ENCODE results near the gene DCLK3.

The DCLK3 gene

DNA sequence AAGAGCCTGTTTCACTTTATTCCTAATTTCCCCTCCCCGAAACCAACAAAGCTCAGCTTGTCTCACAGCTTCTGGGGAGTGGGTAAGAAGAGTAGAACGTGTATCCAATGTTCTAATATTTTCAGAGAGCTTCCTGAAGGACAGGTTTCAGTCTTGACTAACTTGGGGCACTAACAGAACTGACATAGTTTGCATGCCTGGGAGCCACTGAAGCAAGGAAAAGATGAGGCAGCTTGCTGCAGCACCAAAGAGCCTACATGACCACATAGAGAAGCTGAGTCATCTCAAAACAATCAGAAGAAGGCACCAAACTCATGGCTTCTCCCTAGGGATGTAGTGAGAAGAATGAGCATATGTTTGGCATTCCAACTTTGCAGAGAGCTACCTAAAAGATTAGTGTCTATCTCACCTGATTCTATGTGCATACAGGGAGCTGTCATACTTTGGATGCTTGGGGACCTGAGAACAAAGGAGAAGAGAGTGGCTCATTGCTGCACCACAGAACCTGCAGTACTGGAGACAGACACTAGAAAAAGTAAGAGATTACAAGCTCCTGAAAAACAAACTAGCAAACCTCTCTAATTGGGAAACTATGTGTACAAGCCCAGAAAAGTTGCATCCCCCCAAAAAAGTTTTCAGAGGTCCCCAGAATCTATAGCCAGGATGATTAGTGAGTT, 86.9 kb downstream of the DCLK3 start:
- no peak for DNase-seq (ENCODE audit: low read depth in 4 of 4, low spot score in 1 of 4)

DNA sequence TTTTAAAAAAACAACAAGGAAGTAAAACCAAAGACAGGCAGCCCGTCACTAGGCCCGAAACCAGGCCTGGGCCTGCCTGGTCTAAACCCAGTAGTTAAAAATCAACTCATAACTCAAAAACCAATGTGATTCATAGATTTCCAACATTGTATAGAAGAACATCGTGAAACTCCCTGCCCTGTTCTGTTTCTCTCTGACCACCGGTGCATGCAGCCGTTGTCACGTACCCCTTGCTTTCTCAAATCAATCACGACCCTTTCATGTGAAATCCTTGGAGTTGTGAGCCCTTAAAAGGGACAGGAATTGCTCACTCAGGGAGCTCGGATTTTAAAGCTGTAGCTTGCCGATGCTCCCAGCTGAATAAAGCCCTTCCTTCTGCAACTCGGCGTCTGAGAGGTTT, 89.5 kb downstream of the DCLK3 start:
- no peak for DNase-seq (ENCODE audit: low read depth in 4 of 4, low spot score in 1 of 4)

DNA sequence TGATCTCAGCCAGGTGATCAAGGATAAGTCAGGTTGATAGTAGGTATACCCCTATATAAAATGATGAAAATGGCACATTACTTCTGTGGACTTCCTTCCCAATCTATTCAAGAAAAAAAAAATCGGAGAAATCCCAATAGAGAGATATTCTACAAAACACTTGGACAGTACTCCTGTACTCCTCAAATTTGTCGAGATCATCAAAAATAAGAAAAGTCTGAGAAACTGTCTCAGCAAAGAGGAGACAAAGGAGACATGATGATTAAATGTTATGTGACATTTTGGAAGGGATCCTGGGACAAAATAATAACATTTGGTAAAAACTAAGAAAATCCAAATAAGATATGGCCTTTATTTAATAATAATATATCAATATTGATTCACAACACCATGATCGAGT, 94.6 kb downstream of the DCLK3 start:
- no peak for DNase-seq (ENCODE audit: low read depth in 4 of 4, low spot score in 1 of 4)

DNA sequence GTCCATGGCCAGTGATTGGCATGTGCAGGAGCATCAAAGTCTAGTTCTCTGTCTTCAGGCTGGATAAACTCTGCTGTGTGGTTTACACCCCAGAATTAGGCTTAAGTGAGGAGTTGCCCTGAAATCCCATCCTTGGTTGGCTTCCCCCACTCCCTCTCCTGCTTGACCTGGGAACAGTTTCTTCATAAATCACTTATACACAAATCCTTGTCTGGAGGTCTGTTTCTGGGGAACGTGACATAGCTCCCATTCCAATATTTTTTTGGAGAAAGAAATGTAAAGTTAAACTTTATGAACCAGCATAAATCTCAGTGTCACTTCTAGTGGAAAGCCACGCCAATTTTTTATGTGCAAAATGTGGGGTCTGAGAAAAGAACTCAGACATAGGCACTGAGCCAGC, 98.2 kb downstream of the DCLK3 start:
- DNase-seq (ENCODE audit: low read depth in 4 of 4, low spot score in 1 of 4) = no peak

DNA sequence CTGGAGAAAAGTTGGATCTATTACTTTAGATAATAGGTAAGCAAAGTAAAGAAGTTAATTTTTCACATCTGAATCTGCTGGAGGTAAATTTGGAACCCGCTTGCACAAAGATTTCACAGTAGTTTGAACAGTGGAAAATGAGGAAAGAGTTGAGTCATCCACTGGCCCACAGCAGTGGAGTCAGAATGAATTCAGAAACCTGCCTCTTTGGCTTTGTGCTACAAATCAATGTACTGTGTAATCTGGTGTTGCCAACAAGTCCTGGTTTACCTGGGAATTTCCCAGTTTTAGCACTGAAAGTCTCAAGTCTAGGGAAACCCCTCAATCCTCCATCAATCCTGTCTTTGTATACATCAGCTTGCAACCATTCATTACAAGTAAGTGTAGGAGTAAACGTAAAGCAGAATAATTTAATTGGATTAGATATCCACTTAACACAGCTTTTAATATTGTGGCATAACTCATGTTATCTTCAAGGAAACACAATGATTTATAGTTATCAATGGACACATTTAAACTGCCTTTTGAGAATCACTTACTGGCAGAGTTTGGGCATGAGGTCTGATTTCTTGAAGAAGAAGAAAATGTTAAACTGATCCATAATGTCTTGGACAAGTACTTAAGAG, 100.6 kb downstream of the DCLK3 start:
- DNase-seq (ENCODE audit: low read depth in 4 of 4, low spot score in 1 of 4) = no peak

DNA sequence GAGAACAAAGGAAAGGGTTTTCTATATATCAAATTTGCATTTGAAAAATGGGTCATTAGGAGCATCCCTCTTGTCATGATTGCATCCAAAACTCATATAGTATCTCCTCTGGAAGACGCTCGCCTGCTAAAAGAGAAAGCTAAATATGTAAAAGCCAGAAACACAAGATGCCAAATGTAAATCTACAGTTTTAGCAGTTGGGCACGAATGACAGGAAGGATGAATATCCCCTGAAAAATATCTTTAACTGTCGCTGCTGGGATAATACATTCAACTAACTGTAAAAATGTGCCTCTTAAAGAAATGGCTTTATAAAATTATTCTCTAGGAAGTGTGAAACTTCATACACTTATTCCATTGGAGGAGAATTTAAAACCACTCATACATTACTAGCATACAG, 101.7 kb downstream of the DCLK3 start:
- no peak for DNase-seq (ENCODE audit: low read depth in 4 of 4, low spot score in 1 of 4)

All from stimulated activated CD4-positive, alpha-beta T cell treated with anti-CD3 and anti-CD28 coated beads, Interleukin-1b, Interleukin-23, amount 100 ng/mL, for 24 hours (primary cell).